Activated naive CD4-positive, alpha-beta T cell treated with anti-CD3 and anti-CD28 coated beads, Interleukin-2, amount 50 U/mL, for 72 hours (primary cell): Measurements from ENCODE around the gene ZCWPW2. TPM values are rescaled to one million over a fixed set of nuclear protein-coding genes. Genes with fewer than 3 reads are reported as not detected.

Source experiments
- ATAC-seq, 2 donors: fragments of 150-1000 bp; cut with Tn5 transposase; 2 replicates each; pipeline ENCODE4 v1.10.0; 2021; ENCODE audit warnings: mild to moderate bottlenecking in 2 of 2, moderate library complexity in 2 of 2
- DNase-seq, 2 donors: peaks; one replicate each; pipeline ENCODE4 v3.0.0; 2021 to 2022; ENCODE audit warnings: low spot score in 2 of 2
- H3K27ac Mint-ChIP-seq, 2 donors: one replicate each; pipeline ENCODE4 v1.8.0; 2022; ENCODE audit warnings: mild to moderate bottlenecking in 2 of 2, mixed read lengths in 2 of 2
- H3K36me3 Mint-ChIP-seq, 2 donors: one replicate each; pipeline ENCODE4 v1.8.0; 2022; ENCODE audit warnings: mixed read lengths in 2 of 2
- H3K9me3 Mint-ChIP-seq, 2 donors: one replicate each; pipeline ENCODE4 v1.8.0; 2022; ENCODE audit warnings: mixed read lengths in 2 of 2
- total RNA-seq, 2 donors: library from RNA; stranded (reverse); gene quantifications; one replicate each; pipeline ENCODE4 v1.2.3, GENCODE V29; 2022

Gene ZCWPW2
- total RNA-seq, 2 donors from 2014 or later: 0.45 TPM; not detected in 1

DNA sequence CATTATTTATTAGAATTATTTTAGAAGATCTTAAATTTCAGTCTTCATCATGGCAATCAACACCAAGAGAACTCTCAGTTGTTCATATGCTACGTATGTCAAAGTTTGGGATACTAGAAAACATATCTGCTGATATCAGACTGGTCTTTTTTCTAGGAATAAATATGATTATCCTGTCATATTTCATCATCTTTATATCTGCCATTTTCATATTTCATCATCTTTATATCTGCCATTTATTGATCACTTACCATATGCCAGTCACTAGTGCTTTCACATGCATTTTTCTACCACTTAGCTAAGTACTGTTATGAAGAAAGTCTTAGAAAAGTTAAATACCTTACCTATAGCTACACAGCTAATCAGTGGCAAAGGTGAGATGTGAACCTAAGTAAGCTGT, 2.8 kb upstream of the ZCWPW2 start:
- H3K9me3 Mint-ChIP-seq: no peaks in the 10 kb centered on the region
- no peak overlapping the region for H3K27ac Mint-ChIP-seq
- ATAC-seq (no peak), DNase-seq (no peak)
- peaks cover 17 to 28% of the 10 kb centered on the region in 2 donors for H3K36me3 Mint-ChIP-seq

DNA sequence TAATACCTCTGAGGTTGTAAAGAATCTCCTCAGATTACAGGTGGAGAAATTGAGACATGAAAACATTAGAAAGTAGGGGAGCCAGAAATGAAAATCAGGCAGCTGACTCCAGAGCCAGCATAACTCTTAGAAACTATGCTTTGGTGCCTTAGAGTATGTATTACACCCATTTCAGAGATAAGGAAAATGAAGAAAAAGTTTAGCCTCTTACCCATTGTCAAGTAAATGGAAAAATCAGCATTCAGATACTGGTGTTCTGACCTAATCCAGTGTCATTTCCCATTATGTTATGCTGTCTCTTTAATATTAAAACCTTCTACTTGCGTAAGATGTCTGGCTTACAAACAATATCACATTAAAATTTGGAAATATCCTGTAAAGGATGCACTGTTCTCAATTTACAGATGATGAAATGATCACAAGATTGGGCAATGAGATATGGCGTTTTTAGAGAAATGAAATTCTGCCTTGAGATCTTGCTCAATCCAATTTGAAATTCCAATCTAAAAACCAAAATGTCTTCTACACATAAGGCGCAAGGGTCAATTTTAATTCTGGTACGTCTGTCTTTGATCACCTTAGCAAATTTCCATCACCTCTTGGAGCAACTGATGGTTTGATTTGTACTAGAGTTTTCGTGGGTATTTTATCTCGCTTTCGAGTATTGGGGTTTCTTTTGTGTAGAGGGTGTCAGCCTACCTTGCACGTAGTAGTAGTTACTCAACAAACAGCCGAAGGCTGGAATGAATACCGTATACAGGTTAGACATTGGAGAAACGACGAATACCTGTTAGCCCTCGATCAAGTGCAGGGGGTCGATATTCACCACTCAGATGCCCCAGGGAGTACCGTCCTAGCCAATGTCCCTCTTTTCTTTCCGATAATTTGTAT, 902 bp upstream of the ZCWPW2 start:
- DNase-seq: peak in 1 of 2 donors; percentile 19
- Mint-ChIP-seq H3K9me3 (peaks cover 3 to 4% of the 10 kb centered on the region in 2 donors), H3K27ac (peak overlapping the region; percentile 99 to 100), H3K36me3 (peaks cover 22 to 34% of the 10 kb centered on the region in 2 donors)
- ATAC-seq: no peak

DNA sequence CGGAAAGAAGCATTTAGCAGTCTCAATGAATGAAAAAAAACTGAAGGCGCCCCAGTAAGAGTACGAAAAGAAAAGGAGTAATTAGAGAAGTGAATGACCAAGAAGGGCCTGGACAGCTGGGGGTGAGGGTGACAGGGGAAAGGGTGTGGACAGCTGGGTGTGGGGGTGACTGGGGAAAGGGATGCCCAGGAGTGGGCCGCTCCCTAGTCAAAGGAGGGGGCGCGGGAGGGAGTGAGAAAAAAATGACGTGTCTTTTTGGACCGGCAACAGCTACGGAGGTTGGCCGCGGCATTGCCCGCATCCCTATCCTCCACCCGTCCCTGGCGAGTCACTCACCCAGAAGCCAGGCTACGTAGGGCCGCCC, 274 bp upstream of the ZCWPW2 start:
- Mint-ChIP-seq H3K36me3 (peaks cover 22 to 34% of the 10 kb centered on the region in 2 donors), H3K9me3 (peaks cover 3 to 4% of the 10 kb centered on the region in 2 donors), H3K27ac (peak overlapping the region; percentile 99 to 100)
- peak; percentile 82 to 89 for ATAC-seq
- DNase-seq: no peak

DNA sequence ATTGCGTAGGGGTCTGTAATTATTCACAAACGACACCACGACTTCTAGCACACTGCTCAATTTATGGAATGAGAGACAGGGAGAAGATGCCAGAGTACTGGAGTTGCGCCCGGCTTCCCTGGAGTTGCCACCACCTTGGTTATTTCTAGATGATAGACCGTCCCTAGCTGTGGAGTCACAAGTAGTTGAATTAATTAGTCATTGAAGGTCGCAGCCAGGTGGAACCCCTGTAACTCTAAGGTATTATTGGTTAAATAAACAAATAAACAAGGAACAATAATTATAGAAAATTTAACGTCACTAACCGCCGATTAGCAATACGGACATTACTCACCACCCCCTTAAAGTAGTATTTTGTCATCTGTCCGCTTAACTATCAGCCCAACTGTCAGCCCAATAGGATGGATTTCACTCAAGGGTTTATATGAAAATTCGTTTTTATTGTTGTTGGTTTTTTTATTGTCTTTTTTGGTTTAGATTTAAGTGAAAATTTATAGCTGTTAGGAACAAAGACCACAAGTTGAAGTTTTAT, 1.0 kb downstream of the ZCWPW2 start:
- peaks cover 9 to 11% of the 10 kb centered on the region in 2 donors for H3K9me3 Mint-ChIP-seq
- H3K36me3 Mint-ChIP-seq: peaks cover 32 to 44% of the 10 kb centered on the region in 2 donors
- peak; percentile 0 for ATAC-seq
- DNase-seq: no peak
- peak overlapping the region; percentile 99 to 100 for H3K27ac Mint-ChIP-seq

DNA sequence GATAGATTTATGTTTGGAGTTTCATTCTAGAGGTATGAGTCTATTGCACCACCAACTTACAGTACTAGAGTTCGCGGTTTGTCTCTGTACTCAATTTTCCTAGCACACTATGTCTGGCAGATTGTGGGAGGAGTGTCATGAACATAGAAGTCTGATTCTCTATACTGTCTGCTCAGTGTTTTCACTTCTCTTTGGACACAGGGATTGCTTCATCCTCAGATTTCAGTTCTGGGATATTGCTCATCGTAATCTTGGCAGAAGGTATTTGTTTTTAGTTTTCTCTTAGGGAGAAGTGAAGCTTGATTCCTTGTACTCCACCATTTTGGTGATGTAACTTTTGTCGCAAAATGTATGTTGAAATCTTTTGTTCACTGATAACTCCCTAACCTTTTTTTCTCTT, 27.9 kb downstream of the ZCWPW2 start:
- peaks cover 4 to 10% of the 10 kb centered on the region in 2 donors for H3K9me3 Mint-ChIP-seq
- no peak for DNase-seq
- no peak for ATAC-seq

DNA sequence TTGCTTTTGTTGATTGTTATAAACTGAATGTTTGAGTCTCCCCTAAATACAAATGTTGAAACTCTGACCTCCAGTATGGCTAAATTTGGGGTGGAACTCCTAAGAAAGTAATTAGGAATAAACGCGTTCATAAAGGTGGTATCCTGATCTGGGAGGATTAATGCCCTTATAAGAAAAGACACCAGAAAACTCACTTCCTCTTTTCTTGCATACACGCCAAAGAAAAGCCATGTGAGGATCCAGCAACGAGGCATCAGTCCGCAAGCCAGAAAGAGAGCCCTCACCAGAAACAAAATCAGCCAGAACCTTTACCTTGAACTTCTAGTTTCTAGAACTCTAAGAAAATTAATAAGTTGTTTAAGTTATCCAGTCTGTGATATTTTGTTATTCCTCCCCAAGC, 37.5 kb downstream of the ZCWPW2 start:
- peaks cover 3 to 13% of the 10 kb centered on the region in 2 donors for H3K9me3 Mint-ChIP-seq
- peaks cover 0 to 17% of the 10 kb centered on the region in 2 donors for H3K36me3 Mint-ChIP-seq
- ATAC-seq: no peak
- no peak overlapping the region for H3K27ac Mint-ChIP-seq
- DNase-seq: no peak

More for the DNA sequence above, 27.9 kb downstream of the ZCWPW2 start:
- Mint-ChIP-seq H3K36me3 (peaks cover 0 to 6% of the 10 kb centered on the region in 2 donors), H3K27ac (no peak overlapping the region)

DNA sequence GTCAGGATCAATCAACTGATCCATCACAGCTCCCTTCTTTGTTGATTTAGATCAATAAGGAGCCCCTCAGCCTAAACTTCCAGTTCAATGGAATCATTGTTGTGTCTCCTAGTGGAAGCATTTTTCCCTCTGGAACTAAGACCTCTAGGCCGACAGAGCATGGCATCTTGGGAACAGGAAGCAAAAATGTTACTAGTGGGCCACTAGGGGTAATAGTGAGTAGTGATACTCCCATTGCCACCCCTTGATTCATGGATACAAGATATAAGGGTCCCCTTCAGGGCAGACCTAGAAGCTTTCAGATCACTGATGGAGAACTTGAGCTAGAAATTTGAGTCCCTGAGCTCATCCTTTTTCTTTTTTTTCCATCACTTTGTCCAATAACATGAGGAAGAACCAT, 40.5 kb downstream of the ZCWPW2 start:
- Mint-ChIP-seq H3K9me3 (peaks cover 20 to 31% of the 10 kb centered on the region in 2 donors), H3K27ac (no peak overlapping the region), H3K36me3 (peaks cover 0 to 35% of the 10 kb centered on the region in 2 donors)
- ATAC-seq (no peak), DNase-seq (no peak)

DNA sequence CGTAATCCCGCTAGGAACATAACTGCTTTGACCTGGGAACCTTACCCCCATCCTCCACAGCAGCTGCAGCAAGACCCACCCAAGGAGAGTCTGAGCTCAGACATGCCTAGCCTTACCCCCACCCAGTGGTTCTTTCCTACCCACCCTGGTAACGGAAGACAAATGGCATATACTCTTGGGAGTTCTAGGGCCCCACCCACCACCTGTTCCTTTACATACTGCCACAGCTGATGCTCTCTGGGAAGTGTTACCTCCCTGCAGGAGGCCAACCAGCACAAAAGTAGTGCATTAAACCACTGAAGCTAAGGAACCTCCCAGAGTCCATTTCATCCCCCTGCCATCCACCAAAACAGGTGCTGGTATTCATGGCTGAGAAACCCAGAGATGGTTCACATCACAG, 50.7 kb downstream of the ZCWPW2 start:
- DNase-seq: no peak
- Mint-ChIP-seq H3K9me3 (peaks cover 37 to 49% of the 10 kb centered on the region in 2 donors), H3K36me3 (peaks cover 9 to 39% of the 10 kb centered on the region in 2 donors), H3K27ac (no peak overlapping the region)
- no peak for ATAC-seq

DNA sequence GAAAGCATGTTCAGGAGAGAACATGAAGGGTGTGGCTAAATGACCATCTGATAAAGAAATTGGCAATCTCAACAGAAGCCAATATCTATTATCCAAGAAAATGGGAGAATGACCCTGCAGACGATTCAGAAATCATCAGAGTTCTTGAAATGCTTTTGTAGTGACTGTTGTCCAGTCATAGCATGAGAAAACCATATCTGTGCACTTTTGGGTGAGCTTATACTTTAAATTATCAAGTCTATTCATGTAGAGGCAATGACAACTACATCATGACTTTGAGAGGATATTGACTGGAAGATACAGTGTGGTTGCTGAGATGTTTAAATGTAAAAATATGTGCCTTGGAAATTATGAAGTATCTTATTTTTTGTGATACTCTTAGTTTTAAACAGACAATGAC, 57.7 kb downstream of the ZCWPW2 start:
- DNase-seq (no peak), ATAC-seq (no peak)
- Mint-ChIP-seq H3K36me3 (peaks cover 9 to 21% of the 10 kb centered on the region in 2 donors), H3K27ac (no peak overlapping the region), H3K9me3 (peaks cover 33 to 38% of the 10 kb centered on the region in 2 donors)

DNA sequence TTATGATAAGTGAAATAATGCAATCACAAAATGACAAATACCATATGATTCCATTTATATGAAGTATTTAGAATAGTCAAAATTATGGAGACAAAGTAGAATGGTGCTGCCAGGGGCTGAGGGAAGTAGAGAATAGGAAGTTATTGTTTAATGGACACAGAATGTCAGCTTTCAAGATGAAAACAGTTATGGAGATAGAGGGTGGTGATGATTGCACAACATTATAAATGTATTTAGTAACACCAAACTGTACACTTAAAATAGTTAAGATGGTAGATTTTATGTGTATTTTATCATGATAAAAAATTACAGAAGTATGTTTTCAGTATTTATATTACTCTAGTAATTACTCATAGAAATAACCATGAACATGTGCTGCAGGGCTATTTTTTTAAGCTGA, 100.9 kb downstream of the ZCWPW2 start:
- ATAC-seq: no peak
- Mint-ChIP-seq H3K36me3 (peaks cover 3 to 17% of the 10 kb centered on the region in 2 donors), H3K27ac (no peak overlapping the region), H3K9me3 (peaks cover 12 to 18% of the 10 kb centered on the region in 2 donors)
- no peak for DNase-seq

DNA sequence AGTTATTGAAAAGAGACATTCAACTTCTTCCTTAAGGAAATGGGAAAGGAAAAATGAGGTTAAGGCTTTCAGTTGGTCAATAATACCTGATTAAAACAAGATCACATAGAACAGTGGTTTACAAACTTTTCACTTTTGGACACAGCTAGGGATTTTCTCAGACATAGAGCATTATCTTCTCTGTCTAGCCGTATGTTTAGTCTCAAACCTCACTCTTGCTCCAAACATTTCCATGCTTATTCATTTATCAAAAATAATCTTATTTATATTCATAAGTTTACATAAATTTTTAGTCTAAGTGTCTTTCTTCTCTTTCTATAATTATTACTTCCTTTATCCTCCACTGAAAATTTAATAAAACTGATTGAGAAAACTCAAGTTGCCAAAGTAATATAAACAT, 114.3 kb downstream of the ZCWPW2 start:
- DNase-seq (no peak), ATAC-seq (no peak)
- Mint-ChIP-seq H3K36me3 (peaks cover 0 to 16% of the 10 kb centered on the region in 2 donors), H3K27ac (no peak overlapping the region), H3K9me3 (peaks cover 11 to 15% of the 10 kb centered on the region in 2 donors)

DNA sequence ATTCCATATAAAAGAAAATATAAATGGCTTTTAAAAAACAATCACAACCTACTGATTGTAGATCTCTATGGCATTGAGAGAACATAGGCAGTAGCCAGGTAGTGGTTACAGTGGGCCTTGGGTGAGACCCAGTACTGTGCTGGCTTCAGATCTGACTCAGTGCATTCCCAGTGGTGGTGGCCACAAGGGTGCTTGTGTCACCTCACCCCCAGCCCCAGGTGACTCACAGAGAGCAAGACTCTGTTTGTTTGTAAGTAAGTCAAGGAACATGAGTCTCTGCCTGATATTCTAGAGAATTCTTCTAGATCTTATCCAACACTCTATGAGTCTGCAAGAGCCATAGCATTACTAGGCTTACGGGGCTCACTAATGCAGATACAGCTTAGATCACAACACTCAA, 118.9 kb downstream of the ZCWPW2 start:
- Mint-ChIP-seq H3K9me3 (peaks cover 13 to 30% of the 10 kb centered on the region in 2 donors), H3K36me3 (peaks cover 0 to 18% of the 10 kb centered on the region in 2 donors), H3K27ac (no peak overlapping the region)
- peak in 1 of 2 donors; percentile 43 for ATAC-seq
- no peak for DNase-seq

DNA sequence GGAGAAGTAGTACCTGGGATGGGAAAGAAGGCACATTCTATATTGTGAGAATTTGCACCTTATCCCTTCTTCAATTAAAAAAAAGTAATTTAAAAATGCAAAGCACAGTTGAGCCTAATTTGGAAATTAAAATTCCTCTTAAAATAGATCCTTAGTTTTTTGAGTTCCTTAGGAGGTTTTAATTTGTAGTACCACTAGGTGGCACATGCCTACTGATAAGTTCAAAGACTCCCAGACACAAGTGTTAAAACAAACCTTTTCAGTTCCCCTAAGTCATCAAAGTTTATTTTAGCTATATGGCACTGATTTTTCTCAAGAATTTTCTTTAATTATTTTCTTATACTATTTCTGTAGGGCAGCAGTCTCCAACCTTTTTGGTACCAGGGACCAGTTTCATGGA, 127.7 kb downstream of the ZCWPW2 start:
- DNase-seq (no peak), ATAC-seq (no peak)
- peaks cover 0 to 5% of the 10 kb centered on the region in 2 donors for H3K9me3 Mint-ChIP-seq
- no peak overlapping the region for H3K27ac Mint-ChIP-seq
- no peaks in the 10 kb centered on the region for H3K36me3 Mint-ChIP-seq

DNA sequence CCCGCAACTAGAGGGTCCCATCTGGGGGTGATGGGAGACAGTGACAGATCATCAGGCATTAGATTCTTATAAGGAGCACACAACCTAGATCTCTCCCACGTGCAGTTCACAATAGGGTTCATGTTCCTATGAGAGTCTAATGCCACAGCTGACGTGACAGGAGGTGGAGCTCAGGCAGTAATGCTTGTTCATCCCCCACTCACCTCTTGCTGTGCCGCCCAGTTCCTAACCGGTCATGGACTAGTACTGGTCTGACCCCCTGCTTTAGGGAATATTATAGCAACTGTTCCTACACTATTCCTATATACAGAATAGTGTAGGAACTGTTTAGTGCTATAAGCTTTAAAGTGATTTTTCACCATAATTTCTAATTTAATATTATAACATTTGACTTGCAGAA, 128.2 kb downstream of the ZCWPW2 start:
- ATAC-seq (no peak), DNase-seq (no peak)
- Mint-ChIP-seq H3K27ac (no peak overlapping the region), H3K9me3 (peaks cover 0 to 5% of the 10 kb centered on the region in 2 donors), H3K36me3 (no peaks in the 10 kb centered on the region)

DNA sequence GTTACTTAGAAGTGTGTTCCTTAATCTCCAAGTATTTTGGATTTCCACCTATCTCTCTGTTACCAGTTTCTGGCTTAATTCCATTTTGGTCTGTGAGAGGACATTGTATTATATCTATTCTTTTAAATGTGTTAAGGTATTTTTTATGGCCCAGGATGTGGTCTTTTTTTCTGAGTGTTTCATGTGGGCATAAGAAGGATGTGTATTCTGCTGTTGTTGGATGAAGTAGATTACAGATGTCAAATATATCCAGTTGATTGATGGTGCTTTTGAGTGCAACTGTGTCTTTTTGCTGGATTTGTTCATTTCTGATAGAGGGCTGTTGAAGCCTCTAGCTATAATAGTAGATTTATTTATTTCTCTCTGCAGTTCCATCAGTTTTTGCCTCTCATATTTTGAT, 136.6 kb downstream of the ZCWPW2 start:
- ATAC-seq: no peak

DNA sequence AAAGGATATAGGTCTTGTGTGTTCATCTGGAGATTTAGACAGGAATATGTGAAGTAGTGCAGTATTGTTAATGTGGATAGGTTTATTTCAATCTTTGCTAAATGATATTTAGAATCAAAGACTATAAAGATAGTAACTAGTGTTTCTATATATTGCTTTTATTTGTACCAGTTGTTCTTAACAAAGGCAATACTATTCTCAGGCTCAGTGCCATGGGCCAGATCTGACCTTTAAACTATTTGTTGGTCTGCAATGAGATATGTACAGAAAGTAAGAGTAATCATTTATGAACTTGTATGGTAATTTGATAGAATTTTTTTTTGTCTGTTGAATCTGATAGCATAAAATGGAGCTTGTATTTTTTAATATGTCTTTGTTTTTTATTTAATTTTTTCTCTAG, 146.8 kb downstream of the ZCWPW2 start:
- DNase-seq: no peak
- no peak for ATAC-seq
- Mint-ChIP-seq H3K27ac (no peak overlapping the region), H3K36me3 (no peaks in the 10 kb centered on the region), H3K9me3 (no peaks in the 10 kb centered on the region)

More for the DNA sequence above, 136.6 kb downstream of the ZCWPW2 start:
- H3K27ac Mint-ChIP-seq: no peak overlapping the region
- H3K9me3 Mint-ChIP-seq: peaks cover 18 to 28% of the 10 kb centered on the region in 2 donors
- no peak for DNase-seq
- peaks cover 16 to 22% of the 10 kb centered on the region in 2 donors for H3K36me3 Mint-ChIP-seq

DNA sequence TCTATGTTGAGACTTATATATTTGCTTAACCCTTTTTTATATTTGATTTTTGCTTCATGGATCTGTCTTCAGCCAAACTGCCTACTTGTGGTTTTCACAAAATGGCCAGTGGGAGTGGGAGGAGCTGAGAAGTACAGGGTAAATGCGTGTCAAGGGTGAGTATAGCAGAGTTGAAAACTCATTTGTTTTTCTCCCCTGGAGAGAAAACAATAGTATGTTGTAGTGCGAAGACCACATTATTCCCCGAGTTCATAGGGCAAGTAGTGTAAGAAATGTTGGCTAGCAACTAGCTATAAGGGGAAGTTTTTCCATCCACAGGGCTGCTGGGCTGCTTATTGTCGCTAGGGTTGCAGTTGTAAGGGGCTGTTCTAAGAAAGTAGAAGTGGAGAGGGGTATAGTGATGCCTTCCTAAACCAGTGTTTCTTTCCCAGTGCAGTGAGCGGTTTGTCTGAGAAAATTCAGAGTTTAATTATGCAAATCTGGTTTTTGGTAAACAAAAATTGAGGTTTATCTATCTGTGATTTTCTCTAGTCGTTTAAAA, 153.9 kb downstream of the ZCWPW2 start:
- no peaks in the 10 kb centered on the region for H3K36me3 Mint-ChIP-seq
- ATAC-seq: no peak
- H3K9me3 Mint-ChIP-seq: no peaks in the 10 kb centered on the region
- H3K27ac Mint-ChIP-seq: no peak overlapping the region
- DNase-seq: no peak
